Loucy (cell line): Measurements from ENCODE around the gene LIN9.
"Not testable (repeated sequence)": the region's sequence is repeated elsewhere in the genome, so short reads cannot be mapped to it uniquely, and the experiment has no call there.

Source experiments
- H2AFZ ChIP-seq: fragments of 200-600 bp; sonication (generic); 2 replicates; pipeline ENCODE4 v1.6.0; 2016; ENCODE audit warnings: antibody characterized with exemption, mild to moderate bottlenecking, low read length, moderate library complexity
- H3F3A ChIP-seq: fragments of 200-600 bp; 2 replicates; pipeline ENCODE4 v1.6.0; 2016; ENCODE audit warnings: antibody characterized with exemption, low read depth, mild to moderate bottlenecking
- H3K27me3 ChIP-seq: fragments of 200-600 bp; sonication (generic); 2 replicates; pipeline ENCODE4 v1.6.1; 2014; ENCODE audit warnings: low read length, mild to moderate bottlenecking; ENCODE audit not compliant: insufficient read depth, poor library complexity, severe bottlenecking
- H3K36me3 ChIP-seq: fragments of 200-600 bp; sonication (generic); 2 replicates; pipeline ENCODE4 v1.6.1; 2016; ENCODE audit warnings: low read length; ENCODE audit not compliant: insufficient read depth
- H3K4me1 ChIP-seq: fragments of 200-600 bp; sonication (generic); 2 replicates; pipeline ENCODE4 v1.5.1; 2014; ENCODE audit warnings: low read length, mild to moderate bottlenecking; ENCODE audit not compliant: insufficient read depth, poor library complexity, severe bottlenecking
- H3K4me2 ChIP-seq: fragments of 200-600 bp; sonication (generic); 2 replicates; pipeline ENCODE4 v1.6.0; 2014; ENCODE audit warnings: antibody characterized with exemption, low read length, low read depth, mild to moderate bottlenecking; ENCODE audit not compliant: poor library complexity, severe bottlenecking
- H3K4me3 ChIP-seq: fragments of 200-600 bp; sonication (generic); 2 replicates; pipeline ENCODE4 v1.5.1; 2014; ENCODE audit warnings: low read length, mild to moderate bottlenecking, mixed read lengths; ENCODE audit not compliant: poor library complexity, severe bottlenecking
- H3K79me2 ChIP-seq: fragments of 200-600 bp; sonication (generic); 2 replicates; pipeline ENCODE4 v1.6.1; 2014; ENCODE audit warnings: low read length; ENCODE audit not compliant: insufficient read depth
- H3K9ac ChIP-seq: fragments of 200-600 bp; sonication (generic); 2 replicates; pipeline ENCODE4 v1.6.0; 2014; ENCODE audit warnings: mild to moderate bottlenecking, low read depth, low read length, moderate library complexity; ENCODE audit not compliant: poor library complexity, severe bottlenecking
- H3K9me2 ChIP-seq: fragments of 200-600 bp; sonication (generic); replicated peaks from 2 replicates; pipeline ENCODE4 v1.6.1; 2016; ENCODE audit warnings: low read depth, low read length, mixed read lengths
- H3K9me3 ChIP-seq: fragments of 200-600 bp; sonication (generic); 2 replicates; pipeline ENCODE4 v1.6.1; 2014; ENCODE audit warnings: mild to moderate bottlenecking, antibody characterized with exemption, low read length, low read depth; ENCODE audit not compliant: insufficient read depth
- H4K20me1 ChIP-seq: fragments of 200-600 bp; sonication (generic); 2 replicates; pipeline ENCODE4 v1.6.0; 2014; ENCODE audit warnings: antibody characterized with exemption, low read length, mild to moderate bottlenecking; ENCODE audit not compliant: insufficient read depth, poor library complexity, severe bottlenecking
- CTCF ChIP-seq: fragments of 200-600 bp; sonication (generic); conservative IDR thresholded peaks from 2 replicates; pipeline ENCODE4 v1.5.1; 2014; ENCODE audit warnings: mild to moderate bottlenecking, antibody characterized with exemption, low read length
- EZH2phosphoT487 ChIP-seq: fragments of 200-600 bp; IDR thresholded peaks from 2 replicates; pipeline ENCODE4 v1.6.1; 2018; ENCODE audit warnings: antibody characterized with exemption, mild to moderate bottlenecking, moderate library complexity, borderline replicate concordance

The LIN9 gene

GRCh38 chr1:226344441-226345259 is 35.7 kb upstream of the LIN9 start:
- Histone ChIP-seq H4K20me1 (no peaks in the 10 kb centered on the region), H3K9ac (no peak overlapping the region), H3F3A (peaks cover 3% of the 10 kb centered on the region; the same call in 1 of the 2 replicates), H3K27me3 (no peaks in the 10 kb centered on the region), H3K4me2 (no peak overlapping the region), H3K36me3 (no peaks in the 10 kb centered on the region), H3K9me2 (no peaks in the 10 kb centered on the region), H2AFZ (no peak overlapping the region), H3K4me1 (peaks cover 19% of the 10 kb centered on the region), H3K4me3 (no peak overlapping the region), H3K79me2 (no peaks in the 10 kb centered on the region), H3K9me3 (no peaks in the 10 kb centered on the region)
- no peak for TF ChIP-seq CTCF
- no peak for TF ChIP-seq EZH2phosphoT487

GRCh38 chr1:226342656-226343055 is 33.7 kb upstream of the LIN9 start:
- no peaks in the 10 kb centered on the region for H3K9me3 ChIP-seq
- H3K4me2 ChIP-seq = no peak overlapping the region
- H3K9me2 ChIP-seq = no peaks in the 10 kb centered on the region
- H3K4me1 ChIP-seq = peaks cover 1% of the 10 kb centered on the region
- H3F3A ChIP-seq = no peaks in the 10 kb centered on the region
- H3K36me3 ChIP-seq = no peaks in the 10 kb centered on the region
- no peak overlapping the region for H3K9ac ChIP-seq
- no peaks in the 10 kb centered on the region for H4K20me1 ChIP-seq
- H3K4me3 ChIP-seq = no peak overlapping the region
- no peak overlapping the region for H2AFZ ChIP-seq
- H3K79me2 ChIP-seq = no peaks in the 10 kb centered on the region
- H3K27me3 ChIP-seq = no peaks in the 10 kb centered on the region
- no peak for TF ChIP-seq CTCF
- no peak for TF ChIP-seq EZH2phosphoT487

- not testable (repeated sequence) for H3K9ac ChIP-seq, H3K4me3 ChIP-seq, H3K9me2 ChIP-seq, H4K20me1 ChIP-seq, H3K9me3 ChIP-seq, H3F3A ChIP-seq, H2AFZ ChIP-seq, H3K4me1 ChIP-seq, H3K27me3 ChIP-seq, H3K4me2 ChIP-seq, H3K36me3 ChIP-seq, H3K79me2 ChIP-seq
Observed at GRCh38 chr1:226340111-226340510, 31.1 kb upstream of the LIN9 start.
